ENCODE results near the gene VASH2.

The VASH2 gene

GRCh38 chr1:212917858-212918257 lies 32.5 kb upstream of the VASH2 start:
- no peaks in the 10 kb centered on the region for H3K36me3 Mint-ChIP-seq
- no peaks in the 10 kb centered on the region for H3K9me3 Mint-ChIP-seq
- peaks cover 10% of the 10 kb centered on the region for H3K27me3 Mint-ChIP-seq
- no peak for ATAC-seq (ENCODE audit: low read depth)
- DNase-seq (ENCODE audit: low spot score in 2 of 2) = no peak
- peaks cover 2% of the 10 kb centered on the region for H3K4me1 Mint-ChIP-seq
- H3K4me3 Mint-ChIP-seq = no peak overlapping the region
- no peak overlapping the region for H3K27ac Mint-ChIP-seq

- Mint-ChIP-seq H3K9me3 (no peaks in the 10 kb centered on the region), H3K4me1 (peaks cover 2% of the 10 kb centered on the region), H3K27me3 (peaks cover 11% of the 10 kb centered on the region), H3K36me3 (no peaks in the 10 kb centered on the region), H3K4me3 (no peak overlapping the region), H3K27ac (no peak overlapping the region)
- DNase-seq (ENCODE audit: low spot score in 2 of 2) = no peak
- ATAC-seq (ENCODE audit: low read depth) = no peak
Measured at GRCh38 chr1:212918824-212919223, 31.5 kb upstream of the VASH2 start.

- H3K9me3 Mint-ChIP-seq = no peaks in the 10 kb centered on the region
- H3K4me1 Mint-ChIP-seq = peaks cover 2% of the 10 kb centered on the region
- peaks cover 16% of the 10 kb centered on the region for H3K27me3 Mint-ChIP-seq
- no peak overlapping the region for H3K4me3 Mint-ChIP-seq
- no peak overlapping the region for H3K27ac Mint-ChIP-seq
- H3K36me3 Mint-ChIP-seq = no peaks in the 10 kb centered on the region
- no peak for ATAC-seq (ENCODE audit: low read depth)
- no peak for DNase-seq (ENCODE audit: low spot score in 2 of 2)
Measured at GRCh38 chr1:212920246-212920645, 30.1 kb upstream of the VASH2 start.

GRCh38 chr1:212920896-212921295 lies 29.4 kb upstream of the VASH2 start:
- H3K4me3 Mint-ChIP-seq = no peak overlapping the region
- no peak for DNase-seq (ENCODE audit: low spot score in 2 of 2)
- H3K4me1 Mint-ChIP-seq = peaks cover 7% of the 10 kb centered on the region
- peaks cover 2% of the 10 kb centered on the region for H3K36me3 Mint-ChIP-seq
- no peak for ATAC-seq (ENCODE audit: low read depth)
- H3K27me3 Mint-ChIP-seq = peaks cover 14% of the 10 kb centered on the region
- no peak overlapping the region for H3K27ac Mint-ChIP-seq
- H3K9me3 Mint-ChIP-seq = no peaks in the 10 kb centered on the region

- H3K9me3 Mint-ChIP-seq = no peaks in the 10 kb centered on the region
- ATAC-seq (ENCODE audit: low read depth) = no peak
- peaks cover 11% of the 10 kb centered on the region for H3K27me3 Mint-ChIP-seq
- no peak for DNase-seq (ENCODE audit: low spot score in 2 of 2)
- H3K4me3 Mint-ChIP-seq = no peak overlapping the region
- no peak overlapping the region for H3K27ac Mint-ChIP-seq
- H3K4me1 Mint-ChIP-seq = peaks cover 5% of the 10 kb centered on the region
- peaks cover 2% of the 10 kb centered on the region for H3K36me3 Mint-ChIP-seq
Measured at GRCh38 chr1:212922016-212922415, 28.3 kb upstream of the VASH2 start.

GRCh38 chr1:212926372-212926771 lies 24.0 kb upstream of the VASH2 start:
- H3K27ac Mint-ChIP-seq = no peak overlapping the region
- peaks cover 6% of the 10 kb centered on the region for H3K27me3 Mint-ChIP-seq
- peaks cover 5% of the 10 kb centered on the region for H3K4me1 Mint-ChIP-seq
- ATAC-seq (ENCODE audit: low read depth) (no peak), DNase-seq (ENCODE audit: low spot score in 2 of 2) (no peak)
- no peak overlapping the region for H3K4me3 Mint-ChIP-seq
- H3K9me3 Mint-ChIP-seq = no peaks in the 10 kb centered on the region
- peaks cover 2% of the 10 kb centered on the region for H3K36me3 Mint-ChIP-seq

GRCh38 chr1:212928323-212929291 lies 21.7 kb upstream of the VASH2 start:
- no peak for ATAC-seq (ENCODE audit: low read depth)
- peaks cover 5% of the 10 kb centered on the region for H3K4me1 Mint-ChIP-seq
- no peak overlapping the region for H3K27ac Mint-ChIP-seq
- H3K9me3 Mint-ChIP-seq = no peaks in the 10 kb centered on the region
- H3K27me3 Mint-ChIP-seq = peaks cover 5% of the 10 kb centered on the region
- no peak overlapping the region for H3K4me3 Mint-ChIP-seq
- no peak for DNase-seq (ENCODE audit: low spot score in 2 of 2)
- peaks cover 2% of the 10 kb centered on the region for H3K36me3 Mint-ChIP-seq

GRCh38 chr1:212930986-212931678 lies 19.2 kb upstream of the VASH2 start:
- ATAC-seq (ENCODE audit: low read depth) = no peak
- Mint-ChIP-seq H3K27me3 (peaks cover 2% of the 10 kb centered on the region), H3K27ac (no peak overlapping the region), H3K36me3 (no peaks in the 10 kb centered on the region), H3K4me1 (no peaks in the 10 kb centered on the region), H3K9me3 (no peaks in the 10 kb centered on the region), H3K4me3 (no peak overlapping the region)
- no peak for DNase-seq (ENCODE audit: low spot score in 2 of 2)

- DNase-seq (ENCODE audit: low spot score in 2 of 2) (no peak), ATAC-seq (ENCODE audit: low read depth) (no peak)
- Mint-ChIP-seq H3K36me3 (no peaks in the 10 kb centered on the region), H3K27me3 (peaks cover 2% of the 10 kb centered on the region), H3K4me1 (no peaks in the 10 kb centered on the region), H3K9me3 (no peaks in the 10 kb centered on the region), H3K27ac (no peak overlapping the region), H3K4me3 (no peak overlapping the region)
Measured at GRCh38 chr1:212933815-212934471, 16.4 kb upstream of the VASH2 start.

- Mint-ChIP-seq H3K36me3 (no peaks in the 10 kb centered on the region), H3K27me3 (peaks cover 2% of the 10 kb centered on the region), H3K4me3 (no peak overlapping the region), H3K9me3 (no peaks in the 10 kb centered on the region), H3K4me1 (no peaks in the 10 kb centered on the region), H3K27ac (no peak overlapping the region)
- no peak for ATAC-seq (ENCODE audit: low read depth)
- no peak for DNase-seq (ENCODE audit: low spot score in 2 of 2)
Measured at GRCh38 chr1:212935387-212935981, 14.9 kb upstream of the VASH2 start.

GRCh38 chr1:212937034-212937433 lies 13.3 kb upstream of the VASH2 start:
- Mint-ChIP-seq H3K4me3 (no peak overlapping the region), H3K27me3 (peaks cover 2% of the 10 kb centered on the region), H3K36me3 (no peaks in the 10 kb centered on the region), H3K27ac (no peak overlapping the region), H3K9me3 (peaks cover 3% of the 10 kb centered on the region), H3K4me1 (no peaks in the 10 kb centered on the region)
- no peak for ATAC-seq (ENCODE audit: low read depth)
- DNase-seq (ENCODE audit: low spot score in 2 of 2) = no peak

- peaks cover 2% of the 10 kb centered on the region for H3K27me3 Mint-ChIP-seq
- H3K36me3 Mint-ChIP-seq = no peaks in the 10 kb centered on the region
- no peak for ATAC-seq (ENCODE audit: low read depth)
- DNase-seq (ENCODE audit: low spot score in 2 of 2) = no peak
- peaks cover 3% of the 10 kb centered on the region for H3K9me3 Mint-ChIP-seq
- peaks cover 3% of the 10 kb centered on the region for H3K4me1 Mint-ChIP-seq
- no peak overlapping the region for H3K4me3 Mint-ChIP-seq
- H3K27ac Mint-ChIP-seq = no peak overlapping the region
Measured at GRCh38 chr1:212938846-212939245, 11.5 kb upstream of the VASH2 start.

- no peak overlapping the region for H3K27ac Mint-ChIP-seq
- no peaks in the 10 kb centered on the region for H3K27me3 Mint-ChIP-seq
- H3K36me3 Mint-ChIP-seq = no peaks in the 10 kb centered on the region
- ATAC-seq (ENCODE audit: low read depth) (no peak), DNase-seq (ENCODE audit: low spot score in 2 of 2) (no peak)
- peaks cover 25% of the 10 kb centered on the region for H3K4me1 Mint-ChIP-seq
- peaks cover 3% of the 10 kb centered on the region for H3K9me3 Mint-ChIP-seq
- no peak overlapping the region for H3K4me3 Mint-ChIP-seq
Measured at GRCh38 chr1:212941452-212941851, 8.9 kb upstream of the VASH2 start.

Measured in memory B cell (primary cell).